GM21528 (cell line): ENCODE data around the gene EEA1.

Experiments used
- ATAC-seq: cut with Tn5 transposase; IDR thresholded peaks from one replicate; pipeline ENCODE4 v1.9.1; 2021; ENCODE audit warnings: mild to moderate bottlenecking, moderate library complexity; ENCODE audit not compliant: unreplicated experiment, low FRiP score

Gene EEA1

DNA sequence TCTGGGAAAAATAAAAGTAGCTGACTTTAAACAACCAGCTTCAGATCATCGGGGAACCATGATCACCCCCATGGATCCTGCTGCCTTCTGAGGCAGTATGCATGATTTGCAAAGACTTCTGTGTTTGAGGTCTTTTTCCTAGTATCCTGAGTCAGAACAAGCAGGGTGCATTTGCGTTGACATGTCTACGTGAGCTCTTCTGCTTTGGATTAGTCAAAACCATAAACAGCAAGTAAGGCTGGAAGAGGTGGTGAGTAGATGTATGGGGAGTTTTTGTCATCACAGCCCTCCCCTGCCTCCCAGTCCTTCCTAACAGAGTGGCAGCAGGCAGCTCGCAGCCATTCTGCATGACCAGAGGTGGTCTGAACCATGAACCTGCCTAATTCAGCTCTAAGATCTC, 202.2 kb downstream of the EEA1 start:
- no peak for ATAC-seq

- ATAC-seq = no peak
Measured at GRCh38 chr12:92722897-92723296, 206.2 kb downstream of the EEA1 start.

GRCh38 chr12:92721656-92722055, 207.4 kb downstream of the EEA1 start:
- no peak for ATAC-seq

- ATAC-seq = no peak
Measured at GRCh38 chr12:92721130-92721529, 208.0 kb downstream of the EEA1 start.
